SK-N-SH (cell line): ENCODE results near the gene TFAP2C. TPM values are rescaled to one million over a fixed set of nuclear protein-coding genes. Genes with fewer than 3 reads are reported as not detected.

Experiments used
- CTCF ChIA-PET: fragments of 300-600, 350-600 bp; formaldehyde crosslinking; extraction: SDS; loops from one replicate; lab custom pipeline; 2021; lab: Yijun Ruan, JAX
- POLR2A ChIA-PET: fragments of 350-600 bp; sonication (Branson Sonifier 250); formaldehyde crosslinking; extraction: SDS; loops from one replicate; lab custom pipeline; 2020; ENCODE audit warnings: antibody characterized with exemption, inconsistent platforms; lab: Yijun Ruan, JAX
- DNase-seq: peaks from one replicate; pipeline ENCODE4 v3.0.0; 2012
- H2AFZ ChIP-seq: fragments of 200-600 bp; sonication (generic); 2 replicates; pipeline ENCODE4 v1.8.1; 2016; ENCODE audit warnings: antibody characterized with exemption, mild to moderate bottlenecking, low read depth
- H3F3A ChIP-seq: fragments of 200-600 bp; sonication (generic); replicated peaks from 2 replicates; pipeline ENCODE3; 2016; ENCODE audit warnings: antibody characterized with exemption, mild to moderate bottlenecking; ENCODE audit not compliant: insufficient read depth
- H3K27ac ChIP-seq, 2 experiments: fragments of 200-500 bp in 1 of 2; fragments of 200-600 bp in 1 of 2; sonication (Bioruptor generic) in 1 of 2; sonication (generic), shearing (Covaris generic) in 1 of 2; 2 replicates each; pipeline versions ENCODE4 v1.5.1 to v1.6.1; 2014 to 2016; ENCODE audit warnings: low read depth in 2 of 2, inconsistent platforms in 1 of 2, low read length in 1 of 2, mild to moderate bottlenecking in 1 of 2, mixed read lengths in 1 of 2
- H3K27me3 ChIP-seq: fragments of 200-600 bp; sonication (generic), shearing (Covaris generic); 2 replicates; pipeline ENCODE4 v1.6.1; 2016; ENCODE audit warnings: mixed run types; ENCODE audit not compliant: insufficient read depth
- H3K36me3 ChIP-seq, 2 experiments: fragments of 200-500 bp in 1 of 2; fragments of 200-600 bp in 1 of 2; sonication (Bioruptor generic) in 1 of 2; sonication (generic) in 1 of 2; replicated peaks in 1 of 2; 2 replicates each; pipeline versions ENCODE3 to v1.5.1; 2014 to 2016; ENCODE audit warnings: low read length in 1 of 2, mild to moderate bottlenecking in 1 of 2; ENCODE audit not compliant: insufficient read depth in 2 of 2, control insufficient read depth in 1 of 2
- H3K4me1 ChIP-seq, 2 experiments: fragments of 200-500 bp in 1 of 2; fragments of 200-600 bp in 1 of 2; sonication (Bioruptor generic) in 1 of 2; sonication (generic), shearing (Covaris generic) in 1 of 2; 2 replicates each; pipeline versions ENCODE4 v1.5.1 to v1.6.1; 2014 to 2016; ENCODE audit warnings: low read depth in 1 of 2, low read length in 1 of 2, mixed run types in 1 of 2; ENCODE audit not compliant: insufficient read depth in 2 of 2, control insufficient read depth in 1 of 2
- H3K4me2 ChIP-seq: fragments of 200-600 bp; sonication (generic), shearing (Covaris generic); 2 replicates; pipeline ENCODE4 v1.6.1; 2017; ENCODE audit warnings: mixed run types
- H3K4me3 ChIP-seq, 2 experiments: fragments of 200-500 bp in 1 of 2; fragments of 200-600 bp in 1 of 2; sonication (Bioruptor generic) in 1 of 2; sonication (generic), shearing (Covaris generic) in 1 of 2; 2 replicates each; pipeline versions ENCODE4 v1.5.1 to v1.8.1; 2014 to 2016; ENCODE audit warnings: low read depth in 2 of 2, inconsistent platforms in 1 of 2, low read length in 1 of 2, mild to moderate bottlenecking in 1 of 2, mixed read lengths in 1 of 2, moderate library complexity in 1 of 2
- H3K79me2 ChIP-seq: fragments of 200-600 bp; sonication (generic); 2 replicates; pipeline ENCODE4 v1.8.1; 2017; ENCODE audit warnings: mild to moderate bottlenecking; ENCODE audit not compliant: insufficient read depth
- H3K9ac ChIP-seq: fragments of 200-600 bp; sonication (generic); 2 replicates; pipeline ENCODE4 v1.6.1; 2017; ENCODE audit warnings: mixed run types
- H3K9me2 ChIP-seq: fragments of 200-600 bp; sonication (generic); 2 replicates; pipeline ENCODE4 v1.6.1; 2017; ENCODE audit warnings: mixed run types
- H3K9me3 ChIP-seq: fragments of 200-600 bp; sonication (generic); 2 replicates; pipeline ENCODE4 v1.6.1; 2017; ENCODE audit warnings: mixed run types, mild to moderate bottlenecking, moderate library complexity
- H4K20me1 ChIP-seq: fragments of 200-600 bp; sonication (generic); 2 replicates; pipeline ENCODE4 v1.6.1; 2017; ENCODE audit warnings: mild to moderate bottlenecking, mixed run types; ENCODE audit not compliant: insufficient read depth
- EP300 ChIP-seq, 2 experiments: IDR thresholded peaks; 2 replicates each; pipeline versions ENCODE4 v1.4.0 to v1.6.1; 2012; ENCODE audit warnings: borderline replicate concordance in 1 of 2, low read depth in 1 of 2, low read length in 1 of 2
- EZH2phosphoT487 ChIP-seq: fragments of 200-600 bp; sonication (generic); IDR thresholded peaks from 2 replicates; pipeline ENCODE4 v1.6.1; 2017; ENCODE audit warnings: low read depth, mixed run types, mild to moderate bottlenecking, antibody characterized with exemption, moderate library complexity, borderline replicate concordance
- FOXJ3 ChIP-seq: sonication (generic); formaldehyde crosslinking; IDR thresholded peaks from 2 replicates; pipeline ENCODE4 v1.5.1; 2020; ENCODE audit warnings: mild to moderate bottlenecking, missing genetic modification reagents
- IRF3 ChIP-seq: fragments of 150-350 bp; IDR thresholded peaks from 2 replicates; pipeline ENCODE4 v1.6.1; 2016; ENCODE audit warnings: mild to moderate bottlenecking, low read depth, low read length
- NFIC ChIP-seq: IDR thresholded peaks from 2 replicates; pipeline ENCODE4 v1.4.0; 2012; ENCODE audit warnings: borderline replicate concordance
- POLR2AphosphoS5 ChIP-seq: IDR thresholded peaks from 2 replicates; pipeline ENCODE4 v1.6.1; 2012; ENCODE audit warnings: low read depth, low read length
- RFX5 ChIP-seq: IDR thresholded peaks from 2 replicates; pipeline ENCODE4 v1.6.1; 2012; ENCODE audit warnings: mild to moderate bottlenecking, improper control_type of control experiment, low read length
- RXRA ChIP-seq: IDR thresholded peaks from 2 replicates; pipeline ENCODE4 v1.4.0; 2012; ENCODE audit warnings: low read depth, mild to moderate bottlenecking, borderline replicate concordance
- TAF1 ChIP-seq: IDR thresholded peaks from 2 replicates; pipeline ENCODE4 v1.6.1; 2012; ENCODE audit warnings: low read depth, mild to moderate bottlenecking, low read length, moderate library complexity, borderline replicate concordance
- TCF12 ChIP-seq: IDR thresholded peaks from 2 replicates; pipeline ENCODE4 v1.4.0; 2012
- YY1 ChIP-seq: IDR thresholded peaks from 2 replicates; pipeline ENCODE4 v1.4.0; 2012; ENCODE audit warnings: low read depth, mild to moderate bottlenecking
- WGBS: methylation state at CpG from one replicate; pipeline ENCODE4 v1.1.6; 2017; ENCODE audit warnings: low lambda C conversion rate; 5-methylcytosine and 5-hydroxymethylcytosine counted together
- polyA plus RNA-seq, 3 experiments: library from polyadenylated mRNA; depleted of rRNA; stranded (reverse); fragments of >200 nt; gene quantifications; 2 replicates each; pipeline ENCODE4 v1.2.3, GENCODE V29; 2012
- TF ChIP-seq, protein P1 (sequence below): fragments of 200-600 bp; sonication (generic); IDR thresholded peaks from 2 replicates; pipeline ENCODE4 v1.6.1; 2017; ENCODE audit warnings: antibody characterized with exemption, mild to moderate bottlenecking, moderate library complexity
- TF ChIP-seq, protein P2 (sequence below): fragments of 150-350 bp; IDR thresholded peaks from 2 replicates; pipeline ENCODE4 v1.6.1; 2017; ENCODE audit warnings: antibody characterized with exemption, low read length, low read depth, borderline replicate concordance
- TF ChIP-seq, protein P3 (sequence below): IDR thresholded peaks from 2 replicates; pipeline ENCODE4 v1.4.0; 2012; ENCODE audit warnings: low read depth
- TF ChIP-seq, protein P4 (sequence below): IDR thresholded peaks from 2 replicates; pipeline ENCODE4 v1.4.0; 2012; ENCODE audit warnings: low read depth, borderline replicate concordance
- TF ChIP-seq, protein P5 (sequence below): IDR thresholded peaks from 2 replicates; pipeline ENCODE4 v1.6.1; 2012; ENCODE audit warnings: mild to moderate bottlenecking, low read depth, low read length, moderate library complexity

Gene TFAP2C
- polyA plus RNA-seq, 1 of the 3 experiments (the other 2 are of a cell fraction): not detected

GRCh38 chr20:56634735-56635385, 5.8 kb downstream of the TFAP2C start:
- Histone ChIP-seq H3K9me3 (no peaks in the 10 kb centered on the region), H3K9ac (no peak overlapping the region), H4K20me1 (no peaks in the 10 kb centered on the region), H3K4me3 (no peak overlapping the region), H3K27me3 (peaks cover 80% of the 10 kb centered on the region), H3K36me3 (no peaks in the 10 kb centered on the region), H3F3A (no peaks in the 10 kb centered on the region), H3K79me2 (no peaks in the 10 kb centered on the region), H2AFZ (no peak overlapping the region), H3K9me2 (no peaks in the 10 kb centered on the region), H3K4me2 (no peak overlapping the region)
- ChIA-PET CTCF (no interaction called here), POLR2A (no interaction called here)
- 18% methylated on average over 13 of the region's 13 CpGs for WGBS
- no peak for DNase-seq
- TF ChIP-seq IRF3: no peak
- TF ChIP-seq RXRA: no peak
- TF ChIP-seq, protein P1, sequence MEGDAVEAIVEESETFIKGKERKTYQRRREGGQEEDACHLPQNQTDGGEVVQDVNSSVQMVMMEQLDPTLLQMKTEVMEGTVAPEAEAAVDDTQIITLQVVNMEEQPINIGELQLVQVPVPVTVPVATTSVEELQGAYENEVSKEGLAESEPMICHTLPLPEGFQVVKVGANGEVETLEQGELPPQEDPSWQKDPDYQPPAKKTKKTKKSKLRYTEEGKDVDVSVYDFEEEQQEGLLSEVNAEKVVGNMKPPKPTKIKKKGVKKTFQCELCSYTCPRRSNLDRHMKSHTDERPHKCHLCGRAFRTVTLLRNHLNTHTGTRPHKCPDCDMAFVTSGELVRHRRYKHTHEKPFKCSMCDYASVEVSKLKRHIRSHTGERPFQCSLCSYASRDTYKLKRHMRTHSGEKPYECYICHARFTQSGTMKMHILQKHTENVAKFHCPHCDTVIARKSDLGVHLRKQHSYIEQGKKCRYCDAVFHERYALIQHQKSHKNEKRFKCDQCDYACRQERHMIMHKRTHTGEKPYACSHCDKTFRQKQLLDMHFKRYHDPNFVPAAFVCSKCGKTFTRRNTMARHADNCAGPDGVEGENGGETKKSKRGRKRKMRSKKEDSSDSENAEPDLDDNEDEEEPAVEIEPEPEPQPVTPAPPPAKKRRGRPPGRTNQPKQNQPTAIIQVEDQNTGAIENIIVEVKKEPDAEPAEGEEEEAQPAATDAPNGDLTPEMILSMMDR: no peak
- TF ChIP-seq FOXJ3 (CRISPR knock-in tag): no peak
- TF ChIP-seq RFX5: no peak
- TF ChIP-seq NFIC: no peak
- TF ChIP-seq TAF1: no peak
- TF ChIP-seq, protein P2, sequence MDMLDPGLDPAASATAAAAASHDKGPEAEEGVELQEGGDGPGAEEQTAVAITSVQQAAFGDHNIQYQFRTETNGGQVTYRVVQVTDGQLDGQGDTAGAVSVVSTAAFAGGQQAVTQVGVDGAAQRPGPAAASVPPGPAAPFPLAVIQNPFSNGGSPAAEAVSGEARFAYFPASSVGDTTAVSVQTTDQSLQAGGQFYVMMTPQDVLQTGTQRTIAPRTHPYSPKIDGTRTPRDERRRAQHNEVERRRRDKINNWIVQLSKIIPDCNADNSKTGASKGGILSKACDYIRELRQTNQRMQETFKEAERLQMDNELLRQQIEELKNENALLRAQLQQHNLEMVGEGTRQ: no peak
- TF ChIP-seq, all 33 proteins: peak for 0
- H3K4me1 ChIP-seq: no peaks in the 10 kb centered on the region
- no peak overlapping the region for H3K27ac ChIP-seq

DNA sequence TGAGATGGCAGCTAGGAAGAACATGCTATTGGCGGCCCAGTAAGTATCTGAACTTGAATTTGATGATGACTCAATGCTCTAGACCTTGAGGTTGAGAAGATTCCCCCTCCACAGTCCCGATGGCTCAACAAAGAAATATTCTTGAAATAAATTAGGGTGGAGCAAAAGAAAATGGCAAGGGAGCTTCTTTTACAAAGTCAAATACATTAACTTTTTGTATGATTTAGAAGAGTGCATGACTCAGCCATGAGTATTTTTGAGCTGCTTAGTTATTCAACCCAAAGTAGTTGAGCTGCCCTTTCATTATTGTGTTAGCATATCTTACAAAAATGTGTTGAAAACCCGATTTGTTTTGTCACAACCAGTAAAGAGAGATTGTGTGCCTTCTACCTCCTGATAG, 7.6 kb downstream of the TFAP2C start:
- H3K36me3 ChIP-seq: no peaks in the 10 kb centered on the region
- H3K79me2 ChIP-seq: no peaks in the 10 kb centered on the region
- H3K9me3 ChIP-seq: no peaks in the 10 kb centered on the region
- no peak overlapping the region for H3K9ac ChIP-seq
- no peak overlapping the region for H3K4me2 ChIP-seq
- H3K9me2 ChIP-seq: no peaks in the 10 kb centered on the region
- no peaks in the 10 kb centered on the region for H3F3A ChIP-seq
- WGBS: 6% methylated on average over 3 of the region's 3 CpGs
- no peak overlapping the region for H3K4me3 ChIP-seq
- no peak for DNase-seq
- POLR2A ChIA-PET: no interaction called here
- TF ChIP-seq POLR2AphosphoS5 (no peak), YY1 (no peak), TCF12 (no peak), EP300 (IDR thresholded peaks at IDR 0.05; ENCODE audit: borderline replicate concordance in 1 of 2, low read depth in 1 of 2, low read length in 1 of 2) (no peak), FOXJ3 (CRISPR knock-in tag) (no peak), EZH2phosphoT487 (no peak), RFX5 (no peak)
- TF ChIP-seq, protein P3, sequence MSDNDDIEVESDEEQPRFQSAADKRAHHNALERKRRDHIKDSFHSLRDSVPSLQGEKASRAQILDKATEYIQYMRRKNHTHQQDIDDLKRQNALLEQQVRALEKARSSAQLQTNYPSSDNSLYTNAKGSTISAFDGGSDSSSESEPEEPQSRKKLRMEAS: no peak
- TF ChIP-seq, protein P4, sequence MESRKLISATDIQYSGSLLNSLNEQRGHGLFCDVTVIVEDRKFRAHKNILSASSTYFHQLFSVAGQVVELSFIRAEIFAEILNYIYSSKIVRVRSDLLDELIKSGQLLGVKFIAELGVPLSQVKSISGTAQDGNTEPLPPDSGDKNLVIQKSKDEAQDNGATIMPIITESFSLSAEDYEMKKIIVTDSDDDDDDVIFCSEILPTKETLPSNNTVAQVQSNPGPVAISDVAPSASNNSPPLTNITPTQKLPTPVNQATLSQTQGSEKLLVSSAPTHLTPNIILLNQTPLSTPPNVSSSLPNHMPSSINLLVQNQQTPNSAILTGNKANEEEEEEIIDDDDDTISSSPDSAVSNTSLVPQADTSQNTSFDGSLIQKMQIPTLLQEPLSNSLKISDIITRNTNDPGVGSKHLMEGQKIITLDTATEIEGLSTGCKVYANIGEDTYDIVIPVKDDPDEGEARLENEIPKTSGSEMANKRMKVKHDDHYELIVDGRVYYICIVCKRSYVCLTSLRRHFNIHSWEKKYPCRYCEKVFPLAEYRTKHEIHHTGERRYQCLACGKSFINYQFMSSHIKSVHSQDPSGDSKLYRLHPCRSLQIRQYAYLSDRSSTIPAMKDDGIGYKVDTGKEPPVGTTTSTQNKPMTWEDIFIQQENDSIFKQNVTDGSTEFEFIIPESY: no peak
- TF ChIP-seq, protein P5, sequence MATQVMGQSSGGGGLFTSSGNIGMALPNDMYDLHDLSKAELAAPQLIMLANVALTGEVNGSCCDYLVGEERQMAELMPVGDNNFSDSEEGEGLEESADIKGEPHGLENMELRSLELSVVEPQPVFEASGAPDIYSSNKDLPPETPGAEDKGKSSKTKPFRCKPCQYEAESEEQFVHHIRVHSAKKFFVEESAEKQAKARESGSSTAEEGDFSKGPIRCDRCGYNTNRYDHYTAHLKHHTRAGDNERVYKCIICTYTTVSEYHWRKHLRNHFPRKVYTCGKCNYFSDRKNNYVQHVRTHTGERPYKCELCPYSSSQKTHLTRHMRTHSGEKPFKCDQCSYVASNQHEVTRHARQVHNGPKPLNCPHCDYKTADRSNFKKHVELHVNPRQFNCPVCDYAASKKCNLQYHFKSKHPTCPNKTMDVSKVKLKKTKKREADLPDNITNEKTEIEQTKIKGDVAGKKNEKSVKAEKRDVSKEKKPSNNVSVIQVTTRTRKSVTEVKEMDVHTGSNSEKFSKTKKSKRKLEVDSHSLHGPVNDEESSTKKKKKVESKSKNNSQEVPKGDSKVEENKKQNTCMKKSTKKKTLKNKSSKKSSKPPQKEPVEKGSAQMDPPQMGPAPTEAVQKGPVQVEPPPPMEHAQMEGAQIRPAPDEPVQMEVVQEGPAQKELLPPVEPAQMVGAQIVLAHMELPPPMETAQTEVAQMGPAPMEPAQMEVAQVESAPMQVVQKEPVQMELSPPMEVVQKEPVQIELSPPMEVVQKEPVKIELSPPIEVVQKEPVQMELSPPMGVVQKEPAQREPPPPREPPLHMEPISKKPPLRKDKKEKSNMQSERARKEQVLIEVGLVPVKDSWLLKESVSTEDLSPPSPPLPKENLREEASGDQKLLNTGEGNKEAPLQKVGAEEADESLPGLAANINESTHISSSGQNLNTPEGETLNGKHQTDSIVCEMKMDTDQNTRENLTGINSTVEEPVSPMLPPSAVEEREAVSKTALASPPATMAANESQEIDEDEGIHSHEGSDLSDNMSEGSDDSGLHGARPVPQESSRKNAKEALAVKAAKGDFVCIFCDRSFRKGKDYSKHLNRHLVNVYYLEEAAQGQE: no peak
- TF ChIP-seq, all 33 proteins: peak for 0
- no peaks in the 10 kb centered on the region for H4K20me1 ChIP-seq
- CTCF ChIA-PET: no interaction called here
- H3K4me1 ChIP-seq: no peaks in the 10 kb centered on the region
- no peak overlapping the region for H2AFZ ChIP-seq
- H3K27me3 ChIP-seq: peaks cover 65% of the 10 kb centered on the region
- H3K27ac ChIP-seq: no peak overlapping the region
